ENCODE data around the gene FOXP3.

DNA sequence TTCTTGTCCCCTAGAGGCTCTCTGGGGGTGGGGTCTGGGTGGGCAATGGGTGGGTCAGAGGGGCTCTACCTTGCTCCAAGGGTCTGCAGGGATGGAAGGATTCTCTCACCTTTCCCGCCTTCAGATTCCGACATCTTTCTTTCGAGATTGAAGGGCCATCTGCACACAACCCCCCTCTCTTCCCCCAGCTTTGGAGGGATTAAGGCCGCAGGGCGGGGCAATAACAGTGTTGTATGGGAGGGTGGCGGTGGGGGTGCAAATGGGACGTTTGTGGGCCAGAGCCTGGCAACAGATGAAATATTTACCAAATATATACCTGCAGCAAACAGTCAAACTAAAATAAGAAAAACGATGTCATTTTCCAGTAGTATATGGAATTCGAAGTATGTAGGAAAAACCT lies 31.3 kb downstream of the FOXP3 start, which contains the start of gene CACNA1F:
- TF ChIP-seq POLR2AphosphoS5 (IDR thresholded peaks at IDR 0.05; ENCODE audit: insufficient read depth in 1 of 2, low read depth in 1 of 2), result no peak
- TF ChIP-seq, protein P1, sequence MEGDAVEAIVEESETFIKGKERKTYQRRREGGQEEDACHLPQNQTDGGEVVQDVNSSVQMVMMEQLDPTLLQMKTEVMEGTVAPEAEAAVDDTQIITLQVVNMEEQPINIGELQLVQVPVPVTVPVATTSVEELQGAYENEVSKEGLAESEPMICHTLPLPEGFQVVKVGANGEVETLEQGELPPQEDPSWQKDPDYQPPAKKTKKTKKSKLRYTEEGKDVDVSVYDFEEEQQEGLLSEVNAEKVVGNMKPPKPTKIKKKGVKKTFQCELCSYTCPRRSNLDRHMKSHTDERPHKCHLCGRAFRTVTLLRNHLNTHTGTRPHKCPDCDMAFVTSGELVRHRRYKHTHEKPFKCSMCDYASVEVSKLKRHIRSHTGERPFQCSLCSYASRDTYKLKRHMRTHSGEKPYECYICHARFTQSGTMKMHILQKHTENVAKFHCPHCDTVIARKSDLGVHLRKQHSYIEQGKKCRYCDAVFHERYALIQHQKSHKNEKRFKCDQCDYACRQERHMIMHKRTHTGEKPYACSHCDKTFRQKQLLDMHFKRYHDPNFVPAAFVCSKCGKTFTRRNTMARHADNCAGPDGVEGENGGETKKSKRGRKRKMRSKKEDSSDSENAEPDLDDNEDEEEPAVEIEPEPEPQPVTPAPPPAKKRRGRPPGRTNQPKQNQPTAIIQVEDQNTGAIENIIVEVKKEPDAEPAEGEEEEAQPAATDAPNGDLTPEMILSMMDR (IDR thresholded peaks at IDR 0.05), result no peak

Data from vagina (tissue), 2 donors.